GM12873 (cell line): ENCODE results near the gene FBXL22.

Experiments used
- CTCF ChIP-seq: IDR thresholded peaks from 2 replicates; pipeline ENCODE4 v1.5.1; 2012; ENCODE audit warnings: low read depth, mild to moderate bottlenecking, moderate library complexity, low read length, control low read depth; ENCODE audit not compliant: insufficient read depth; ENCODE audit errors: missing control alignments

The FBXL22 gene

GRCh38 chr15:63615935-63616334, 18.7 kb downstream of the FBXL22 start:
- TF ChIP-seq CTCF: no peak

- TF ChIP-seq CTCF: no peak
Measured at GRCh38 chr15:63623232-63623969, 26.2 kb downstream of the FBXL22 start.

GRCh38 chr15:63626955-63627354, 29.8 kb downstream of the FBXL22 start:
- no peak for TF ChIP-seq CTCF

GRCh38 chr15:63628123-63628822, 31.1 kb downstream of the FBXL22 start:
- no peak for TF ChIP-seq CTCF

- TF ChIP-seq CTCF: no peak
Measured at GRCh38 chr15:63630036-63630751, 33.0 kb downstream of the FBXL22 start.

- no peak for TF ChIP-seq CTCF
Measured at GRCh38 chr15:63633312-63633711, 36.1 kb downstream of the FBXL22 start.

- no peak for TF ChIP-seq CTCF
Measured at GRCh38 chr15:63634154-63634553, 37.0 kb downstream of the FBXL22 start.
